ENCODE measurements around the gene RPL22L1.

Gene RPL22L1
- total RNA-seq, result 19.8 to 195 (median 83.3) reads per million in 9 experiments

DNA sequence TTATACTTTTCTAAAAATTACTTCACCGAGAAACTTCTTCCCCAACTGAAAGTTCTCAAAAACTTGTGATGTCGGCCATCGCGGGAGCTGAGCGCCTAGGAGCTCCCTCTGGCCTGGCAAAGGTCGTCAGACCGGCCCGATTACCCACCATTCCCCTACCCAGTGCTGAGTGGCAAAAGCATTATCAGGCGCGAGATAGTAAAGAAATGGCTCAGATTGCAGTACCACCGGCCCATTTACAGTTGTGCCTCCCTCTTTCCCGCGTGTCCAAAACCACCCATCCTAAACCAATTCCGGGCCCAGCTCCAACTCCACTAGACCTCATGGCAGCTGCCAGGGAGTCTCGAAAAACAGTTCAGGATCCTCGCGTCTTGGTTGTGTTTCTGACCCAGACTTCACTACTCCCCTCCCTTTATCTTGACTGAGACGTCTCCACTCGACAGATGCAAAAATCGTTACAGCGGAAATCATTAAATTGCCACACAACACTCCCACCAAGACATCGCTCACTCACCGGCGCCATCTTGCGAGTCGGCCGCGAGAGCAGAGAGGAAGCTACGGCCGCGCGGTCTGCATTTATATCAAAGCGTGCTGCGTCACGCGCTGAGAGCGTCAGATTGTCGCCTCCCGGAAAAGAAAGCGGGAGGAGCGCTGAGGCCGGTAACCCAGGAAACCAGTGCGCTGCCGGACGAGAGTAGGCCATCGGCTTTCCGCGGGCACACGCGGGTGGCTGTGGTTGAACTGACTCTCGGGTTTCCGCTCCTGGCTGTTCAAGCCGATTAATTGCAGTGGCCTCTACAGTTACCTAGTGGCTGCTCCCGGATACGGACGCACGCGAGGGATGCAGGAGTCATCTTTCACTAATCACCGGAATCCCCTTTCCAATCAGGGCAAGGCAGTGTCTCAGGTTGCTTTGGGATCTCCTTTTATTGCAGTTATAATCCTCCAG lies at the start of gene RPL22L1:
TSS of gene RPL22L1 (minus strand) at position 551 of the 949 bp plus-strand sequence. CDS start at position 523, 28 bp downstream.
- Mint-ChIP-seq H3K27ac (peak within 1 kb of the TSS; percentile 96 to 98), H3K4me3 (peak within 1 kb of the TSS; percentile 94 to 97), H3K9me3 (no peaks in the 10 kb centered on the region), H3K36me3 (ENCODE audit: insufficient read depth) (peaks cover 53% of the 10 kb centered on the region), H3K4me1 (ENCODE audit: low read depth in 2 of 2) (peaks cover 19 to 26% of the 10 kb centered on the region in 2 donors), H3K27me3 (no peaks in the 10 kb centered on the region)
- DNase-seq, result peak; percentile 92
- peak; percentile 94 for ATAC-seq (replicated peaks)

DNA sequence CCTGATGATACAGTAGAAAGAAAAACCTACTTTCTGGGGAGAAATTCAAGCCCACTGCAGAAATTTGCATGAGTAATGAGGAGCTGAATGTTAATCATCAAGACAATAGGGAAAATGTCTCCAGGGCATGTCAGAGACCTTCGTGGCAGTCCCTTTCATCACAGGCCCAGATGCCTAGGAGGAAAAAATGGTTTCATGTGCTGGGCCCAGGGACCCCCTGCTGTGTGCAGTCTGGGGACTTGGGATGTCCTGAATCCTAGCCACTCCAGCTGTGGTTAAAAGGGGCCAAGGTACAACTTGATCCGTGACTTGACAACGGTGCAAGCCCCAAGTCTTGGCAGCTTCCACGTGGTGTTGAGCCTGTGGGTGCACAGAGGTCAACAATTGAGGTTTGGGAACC lies 48.7 kb upstream of the RPL22L1 start:
- no peak overlapping the region for H3K4me3 Mint-ChIP-seq

DNA sequence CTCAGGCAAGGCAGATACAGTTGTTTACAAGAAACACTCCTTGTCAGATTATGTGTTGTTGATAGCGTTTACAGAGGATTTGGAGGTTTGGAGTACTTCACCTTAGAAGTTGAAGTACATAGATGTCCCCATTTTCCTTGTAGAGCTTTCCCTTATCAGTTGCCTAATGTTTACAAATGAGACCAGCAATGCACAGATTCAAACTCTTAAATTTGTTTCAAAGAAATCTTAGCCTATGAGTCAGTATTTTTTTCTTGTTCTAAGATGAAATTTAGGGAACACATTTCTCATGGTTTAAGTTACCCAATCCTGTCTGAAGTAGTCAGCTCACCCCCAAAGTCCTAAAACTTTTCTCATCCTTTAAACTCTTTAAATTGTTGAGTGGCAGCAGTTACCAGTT lies 44.7 kb upstream of the RPL22L1 start:
- ATAC-seq (replicated peaks) (no peak), DNase-seq (no peak)
- no peak overlapping the region for H3K27ac Mint-ChIP-seq
- no peaks in the 10 kb centered on the region for H3K4me1 Mint-ChIP-seq (ENCODE audit: low read depth in 2 of 2)
- no peak overlapping the region for H3K4me3 Mint-ChIP-seq
- no peaks in the 10 kb centered on the region for H3K36me3 Mint-ChIP-seq (ENCODE audit: insufficient read depth)
- H3K27me3 Mint-ChIP-seq, result peaks cover 5 to 14% of the 10 kb centered on the region in 2 donors
- H3K9me3 Mint-ChIP-seq, result peaks cover 4 to 10% of the 10 kb centered on the region in 2 donors

More for the DNA sequence above, 48.7 kb upstream of the RPL22L1 start:
- H3K27me3 Mint-ChIP-seq, result peaks cover 32 to 45% of the 10 kb centered on the region in 2 donors
- no peaks in the 10 kb centered on the region for H3K4me1 Mint-ChIP-seq (ENCODE audit: low read depth in 2 of 2)
- ATAC-seq (replicated peaks) (no peak), DNase-seq (no peak)
- no peaks in the 10 kb centered on the region for H3K36me3 Mint-ChIP-seq (ENCODE audit: insufficient read depth)
- H3K27ac Mint-ChIP-seq, result no peak overlapping the region
- H3K9me3 Mint-ChIP-seq, result peaks cover 4 to 10% of the 10 kb centered on the region in 2 donors

DNA sequence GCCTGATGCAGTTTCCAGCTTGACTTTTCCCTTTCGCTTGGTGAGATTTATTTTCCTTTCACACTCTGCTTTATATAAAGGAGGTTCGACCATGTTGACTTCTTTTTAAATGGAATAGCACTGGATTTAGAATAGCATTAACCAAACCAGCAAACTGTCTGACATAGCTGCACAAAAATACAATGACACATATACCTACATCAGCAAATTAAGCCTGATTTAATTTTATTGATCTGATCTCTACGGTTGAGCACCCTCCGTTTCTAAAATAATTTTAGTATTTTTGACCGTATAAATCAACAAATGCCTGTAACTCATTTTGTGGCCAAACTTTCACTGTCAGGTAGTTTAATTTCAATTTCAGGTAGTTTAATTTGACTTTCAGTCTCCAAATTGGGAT lies 44.2 kb upstream of the RPL22L1 start:
- no peak for ATAC-seq (replicated peaks)
- Mint-ChIP-seq H3K36me3 (ENCODE audit: insufficient read depth) (no peaks in the 10 kb centered on the region), H3K4me3 (no peak overlapping the region), H3K27ac (no peak overlapping the region), H3K27me3 (peaks cover 0 to 9% of the 10 kb centered on the region in 2 donors), H3K4me1 (ENCODE audit: low read depth in 2 of 2) (no peaks in the 10 kb centered on the region), H3K9me3 (peaks cover 7 to 10% of the 10 kb centered on the region in 2 donors)
- DNase-seq, result no peak

DNA sequence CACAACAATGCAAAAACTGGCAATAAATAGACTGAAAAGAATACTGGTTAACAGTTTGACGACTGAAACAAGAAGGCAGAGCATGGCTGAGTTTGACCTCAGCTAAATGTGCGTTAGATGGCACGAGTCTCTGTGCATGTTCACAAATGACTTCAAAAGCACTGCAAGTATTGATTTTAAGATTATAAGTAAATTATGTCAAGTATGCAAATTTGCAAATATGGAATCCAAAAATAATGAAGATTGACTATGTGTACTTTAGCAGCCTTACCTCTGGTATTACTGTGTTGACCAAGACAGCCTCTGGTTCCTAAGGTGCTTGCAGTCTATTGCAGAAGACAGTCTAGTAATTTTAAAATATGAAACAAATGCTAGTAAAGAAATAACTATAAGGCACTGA lies 41.1 kb upstream of the RPL22L1 start:
- Mint-ChIP-seq H3K4me1 (ENCODE audit: low read depth in 2 of 2) (peaks cover 2 to 10% of the 10 kb centered on the region in 2 donors), H3K27me3 (no peaks in the 10 kb centered on the region), H3K4me3 (no peak overlapping the region), H3K36me3 (ENCODE audit: insufficient read depth) (peaks cover 11% of the 10 kb centered on the region), H3K9me3 (peaks cover 0 to 3% of the 10 kb centered on the region in 2 donors), H3K27ac (peak overlapping the region in 1 of 2 donors; percentile 18)
- ATAC-seq (replicated peaks) (no peak), DNase-seq (no peak)

DNA sequence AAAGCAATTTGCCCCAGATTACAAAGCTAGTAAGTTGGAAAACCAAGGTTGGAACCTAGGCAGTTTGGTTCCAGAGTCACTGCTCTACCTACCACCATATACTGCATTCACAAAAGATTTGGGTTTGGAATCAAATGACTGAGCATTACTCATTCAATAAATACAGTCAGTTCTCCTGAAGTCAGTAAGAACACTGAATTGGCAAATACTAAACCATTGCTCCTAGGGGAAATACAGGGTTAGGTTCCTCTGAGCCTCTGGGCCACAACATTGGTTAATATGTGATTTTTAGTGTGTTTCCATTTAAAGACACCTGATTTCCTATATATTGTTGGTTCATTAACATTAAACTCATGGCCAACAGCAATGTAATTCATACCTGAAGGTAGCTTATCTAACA lies 40.5 kb upstream of the RPL22L1 start:
- no peak for ATAC-seq (replicated peaks)
- no peak for DNase-seq
- H3K4me1 Mint-ChIP-seq (ENCODE audit: low read depth in 2 of 2), result peaks cover 5 to 15% of the 10 kb centered on the region in 2 donors
- H3K9me3 Mint-ChIP-seq, result peaks cover 0 to 3% of the 10 kb centered on the region in 2 donors
- no peak overlapping the region for H3K4me3 Mint-ChIP-seq
- H3K27me3 Mint-ChIP-seq, result no peaks in the 10 kb centered on the region
- H3K27ac Mint-ChIP-seq, result peak overlapping the region in 1 of 2 donors; percentile 18
- peaks cover 11% of the 10 kb centered on the region for H3K36me3 Mint-ChIP-seq (ENCODE audit: insufficient read depth)

DNA sequence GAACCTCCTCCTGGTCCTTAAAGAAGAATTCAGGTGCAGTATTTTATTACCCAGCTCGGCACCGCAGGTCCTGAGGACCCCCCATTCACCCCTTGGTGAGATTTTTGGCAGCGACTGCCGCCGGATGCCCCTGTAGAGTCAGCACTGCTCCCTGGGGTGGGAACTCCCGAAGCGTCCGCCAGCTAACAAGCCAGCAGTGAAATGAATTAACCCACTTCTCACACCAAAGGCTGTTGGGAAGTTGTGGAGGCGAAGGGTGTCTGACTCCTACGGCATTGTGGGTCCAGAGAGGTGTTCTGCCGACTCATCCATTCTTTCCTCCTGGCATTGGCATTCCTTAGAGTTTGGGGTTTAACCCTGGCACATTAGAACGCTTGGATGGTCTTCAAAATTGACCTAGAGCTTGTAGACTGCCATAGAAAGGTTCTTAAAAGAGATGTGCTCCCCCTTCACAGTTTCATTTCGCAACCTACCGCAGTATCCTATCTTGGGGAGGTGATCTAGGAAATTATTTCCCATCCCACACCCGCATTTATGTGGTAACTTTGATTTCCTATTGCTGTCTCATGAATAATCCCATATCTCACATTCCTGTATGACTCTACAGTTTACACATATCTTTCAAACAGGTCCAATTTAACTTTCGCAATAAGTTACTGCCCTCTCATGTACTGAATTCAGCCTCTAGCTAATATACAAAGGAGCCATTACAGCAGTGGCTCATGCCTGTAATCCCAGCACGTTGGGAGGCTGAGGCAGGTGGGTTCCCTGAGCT lies 39.3 kb upstream of the RPL22L1 start:
- peaks cover 5 to 15% of the 10 kb centered on the region in 2 donors for H3K4me1 Mint-ChIP-seq (ENCODE audit: low read depth in 2 of 2)
- H3K36me3 Mint-ChIP-seq (ENCODE audit: insufficient read depth), result peaks cover 11% of the 10 kb centered on the region
- no peaks in the 10 kb centered on the region for H3K27me3 Mint-ChIP-seq
- peaks cover 0 to 3% of the 10 kb centered on the region in 2 donors for H3K9me3 Mint-ChIP-seq
- DNase-seq, result peak in 1 of 3 experiments; percentile 2
- peak overlapping the region; percentile 91 to 95 for H3K4me3 Mint-ChIP-seq
- peak overlapping the region; percentile 97 to 99 for H3K27ac Mint-ChIP-seq
- no peak for ATAC-seq (replicated peaks)

DNA sequence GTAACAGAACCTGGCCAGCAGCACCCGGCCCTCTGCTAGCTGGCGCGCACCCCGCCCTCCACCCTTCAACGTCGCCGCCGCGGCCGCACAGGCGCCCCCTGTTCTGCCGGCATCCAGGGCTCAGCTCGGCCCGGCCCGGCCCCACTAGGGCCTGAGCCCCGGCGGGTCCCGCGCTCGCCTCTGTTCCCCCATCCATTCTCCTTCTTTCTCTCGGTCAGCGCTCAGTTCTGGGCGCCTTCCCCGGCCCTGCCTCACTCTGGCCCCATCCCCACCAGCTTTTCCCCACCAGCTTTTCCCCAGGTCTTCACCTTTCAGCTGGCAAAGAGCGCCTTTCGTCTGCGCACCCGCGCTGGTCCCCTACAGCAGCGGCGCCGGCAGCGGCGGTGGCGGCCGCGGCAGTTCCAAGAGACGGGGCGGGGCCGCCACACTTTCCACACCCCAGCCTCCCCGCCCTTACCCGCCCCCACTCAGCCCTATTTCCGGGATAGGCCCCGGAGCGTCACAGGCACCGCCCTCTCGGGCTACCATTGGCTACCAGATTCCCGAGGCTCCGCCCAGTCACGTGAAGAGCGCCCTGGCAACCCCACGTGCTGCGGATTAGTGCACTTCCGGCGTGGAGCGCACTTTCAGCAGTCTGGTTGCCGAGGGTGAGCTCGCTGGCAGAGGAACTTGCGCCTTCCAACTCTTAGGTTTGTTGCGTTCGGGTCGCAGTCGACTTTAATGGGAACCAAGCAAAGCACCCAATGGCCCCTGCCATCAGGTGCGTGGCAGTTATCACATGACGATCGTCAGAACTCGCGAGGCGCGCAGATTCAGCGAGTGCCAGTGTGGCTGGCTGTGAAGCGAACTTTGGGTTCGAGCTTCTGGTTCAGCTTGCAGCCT lies 38.5 kb upstream of the RPL22L1 start, which contains the start of gene EIF5A2:
TSS of gene EIF5A2 (minus strand) at position 403 of the 882 bp plus-strand sequence. CDS start 831 bp downstream, outside the sequence.
- peak within 1 kb of the TSS; percentile 91 to 95 for H3K4me3 Mint-ChIP-seq
- H3K27ac Mint-ChIP-seq, result peak within 1 kb of the TSS; percentile 97 to 99
- DNase-seq (peak; percentile 93 to 94 (median 93)), ATAC-seq (replicated peaks) (peak; percentile 90)
- peaks cover 5 to 15% of the 10 kb centered on the region in 2 donors for H3K4me1 Mint-ChIP-seq (ENCODE audit: low read depth in 2 of 2)
- peaks cover 0 to 3% of the 10 kb centered on the region in 2 donors for H3K9me3 Mint-ChIP-seq
- H3K27me3 Mint-ChIP-seq, result no peaks in the 10 kb centered on the region
- peaks cover 11% of the 10 kb centered on the region for H3K36me3 Mint-ChIP-seq (ENCODE audit: insufficient read depth)

DNA sequence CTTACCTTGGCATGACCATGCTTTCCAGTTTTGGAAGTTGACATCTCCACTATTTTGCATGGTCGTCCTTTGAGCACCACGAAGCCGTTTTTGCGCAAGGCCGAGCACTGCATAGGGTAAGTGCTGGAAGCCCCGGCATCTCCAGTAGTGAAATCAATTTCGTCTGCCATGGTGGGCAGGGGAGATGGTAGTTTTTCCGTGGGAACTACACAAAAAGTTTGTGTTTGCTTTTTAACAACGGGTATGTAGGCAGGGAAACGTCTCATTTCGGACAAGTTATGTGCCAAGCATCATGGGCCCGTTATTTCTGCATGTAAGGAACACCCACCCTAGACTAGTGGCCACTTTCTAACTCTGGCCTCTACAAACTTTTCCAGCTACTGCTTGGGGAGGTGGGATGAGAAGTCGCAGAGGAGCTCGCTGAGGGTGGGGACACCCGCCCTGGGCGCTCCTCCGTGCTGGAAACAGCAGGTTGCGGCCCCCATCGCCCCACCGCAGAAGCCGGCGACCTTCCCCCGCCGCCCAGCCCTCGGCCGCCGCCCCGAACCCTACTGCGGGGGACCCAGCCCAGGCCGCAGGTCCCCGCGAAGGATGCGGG lies 37.7 kb upstream of the RPL22L1 start:
- Mint-ChIP-seq H3K27me3 (no peaks in the 10 kb centered on the region), H3K9me3 (peaks cover 0 to 3% of the 10 kb centered on the region in 2 donors), H3K27ac (peak overlapping the region; percentile 97 to 99), H3K4me1 (ENCODE audit: low read depth in 2 of 2) (peaks cover 5 to 15% of the 10 kb centered on the region in 2 donors), H3K4me3 (peak overlapping the region; percentile 91 to 95), H3K36me3 (ENCODE audit: insufficient read depth) (peaks cover 11% of the 10 kb centered on the region)
- no peak for DNase-seq
- ATAC-seq (replicated peaks), result no peak

DNA sequence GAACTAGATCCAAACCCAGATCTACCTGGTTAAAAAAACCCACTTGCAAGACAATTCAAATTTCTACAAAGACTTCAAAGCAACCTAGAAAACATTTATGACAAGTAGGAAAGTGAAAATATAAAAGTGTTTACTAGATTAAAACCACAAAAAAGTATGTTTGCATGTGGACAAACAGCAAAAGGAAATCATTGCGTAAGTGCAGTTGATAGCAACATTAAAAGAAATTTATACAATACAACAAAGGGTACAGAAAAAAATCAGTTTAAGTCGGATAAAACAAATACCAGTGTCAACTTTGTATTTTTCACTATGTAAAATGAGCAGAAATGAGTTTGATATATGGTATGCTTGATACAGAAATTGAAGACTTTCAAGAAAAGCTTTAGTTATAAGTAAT lies 35.9 kb upstream of the RPL22L1 start:
- H3K27ac Mint-ChIP-seq, result no peak overlapping the region
- peaks cover 5 to 15% of the 10 kb centered on the region in 2 donors for H3K4me1 Mint-ChIP-seq (ENCODE audit: low read depth in 2 of 2)
- H3K36me3 Mint-ChIP-seq (ENCODE audit: insufficient read depth), result peaks cover 14% of the 10 kb centered on the region
- no peak overlapping the region for H3K4me3 Mint-ChIP-seq
- no peak for ATAC-seq (replicated peaks)
- peaks cover 0 to 3% of the 10 kb centered on the region in 2 donors for H3K9me3 Mint-ChIP-seq
- H3K27me3 Mint-ChIP-seq, result no peaks in the 10 kb centered on the region
- DNase-seq, result no peak

DNA sequence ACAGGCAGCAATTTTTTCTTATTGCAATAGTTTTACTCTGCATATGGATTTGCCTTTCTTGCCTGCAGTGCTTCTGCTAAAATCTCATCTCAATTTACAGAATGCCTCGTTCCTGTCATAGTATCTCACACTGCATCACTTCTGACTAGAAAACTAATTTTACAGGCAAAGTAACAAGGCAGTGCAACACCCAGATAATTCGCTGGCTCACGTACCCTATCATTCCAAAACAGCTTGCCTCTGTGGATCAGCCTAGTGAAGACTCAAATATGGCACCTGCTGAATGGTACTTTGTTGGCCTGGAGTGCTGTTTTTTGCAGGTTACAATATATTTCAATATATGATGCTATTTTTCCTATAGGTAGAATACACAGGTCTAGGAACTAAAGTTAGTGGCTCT lies 33.1 kb upstream of the RPL22L1 start:
- Mint-ChIP-seq H3K4me3 (no peak overlapping the region), H3K27me3 (no peaks in the 10 kb centered on the region), H3K36me3 (ENCODE audit: insufficient read depth) (peaks cover 10% of the 10 kb centered on the region), H3K4me1 (ENCODE audit: low read depth in 2 of 2) (peaks cover 4 to 12% of the 10 kb centered on the region in 2 donors), H3K9me3 (no peaks in the 10 kb centered on the region), H3K27ac (no peak overlapping the region)
- DNase-seq, result no peak
- no peak for ATAC-seq (replicated peaks)

DNA sequence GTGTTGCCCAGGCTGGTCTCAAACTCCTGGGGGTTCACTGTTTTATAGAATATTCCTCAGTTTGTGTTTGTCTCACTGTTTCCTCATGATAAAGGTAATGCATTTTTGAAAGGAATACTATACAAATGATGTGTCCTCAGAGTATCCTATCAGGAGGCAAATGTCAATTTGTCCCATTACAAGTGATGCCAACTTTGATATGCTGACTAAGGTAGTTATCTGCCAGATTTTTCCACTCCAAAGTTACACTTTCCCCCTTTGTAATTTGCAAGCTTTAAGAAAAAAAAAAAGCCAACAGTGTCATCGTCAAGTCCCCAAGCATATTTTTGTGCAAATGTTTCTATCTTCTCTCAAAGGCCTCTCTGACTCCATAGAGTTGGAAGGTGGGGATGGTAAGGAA lies 29.5 kb upstream of the RPL22L1 start:
- Mint-ChIP-seq H3K4me3 (no peak overlapping the region), H3K9me3 (no peaks in the 10 kb centered on the region), H3K27me3 (no peaks in the 10 kb centered on the region), H3K36me3 (ENCODE audit: insufficient read depth) (peaks cover 12% of the 10 kb centered on the region), H3K4me1 (ENCODE audit: low read depth in 2 of 2) (peaks cover 0 to 5% of the 10 kb centered on the region in 2 donors), H3K27ac (no peak overlapping the region)
- ATAC-seq (replicated peaks) (no peak), DNase-seq (no peak)

Data from effector memory CD8-positive, alpha-beta T cell (primary cell).